NOMO-1 treated with DMSO at 0.1 percent for 48 hours (cell line): ENCODE results near the gene PLEKHD1.

Experiments
- DNase-seq: peaks from one replicate; lab custom pipeline; 2025; ENCODE audit not compliant: unreplicated experiment; lab: John Stamatoyannopoulos, UW

PLEKHD1 gene

DNA sequence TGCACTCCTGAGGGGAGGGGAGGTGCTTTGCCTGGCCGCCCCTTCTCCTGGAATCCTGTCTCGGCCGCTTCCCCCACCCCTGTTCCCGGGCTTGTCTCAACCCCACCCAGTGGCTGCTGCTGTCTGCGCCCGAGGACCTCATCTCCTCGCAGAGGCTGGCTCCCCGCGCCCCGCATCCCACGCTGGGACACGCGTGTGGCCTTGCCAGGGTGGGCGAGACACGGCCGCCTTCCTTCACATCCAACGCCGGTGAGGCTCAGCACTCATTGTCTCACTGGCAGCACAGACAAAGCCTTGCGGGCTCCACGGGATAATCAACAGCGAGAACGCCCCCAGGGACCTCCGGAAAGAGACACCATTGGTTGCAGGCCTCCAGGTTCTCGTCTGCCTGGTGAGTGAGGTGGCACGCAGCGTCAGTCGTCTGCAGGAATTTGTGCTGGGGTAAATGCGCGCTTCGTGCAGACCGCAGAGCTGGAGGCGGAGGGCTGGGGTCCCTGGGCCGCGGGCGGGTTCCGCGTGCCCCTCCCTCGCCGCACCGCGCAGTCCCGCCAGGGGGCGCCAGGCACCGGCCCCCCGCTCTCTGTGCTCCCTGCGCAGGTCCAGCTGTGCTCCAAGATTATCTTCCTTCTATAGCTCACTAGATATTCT, 63.3 kb downstream of the PLEKHD1 start:
- DNase-seq: no peak

DNA sequence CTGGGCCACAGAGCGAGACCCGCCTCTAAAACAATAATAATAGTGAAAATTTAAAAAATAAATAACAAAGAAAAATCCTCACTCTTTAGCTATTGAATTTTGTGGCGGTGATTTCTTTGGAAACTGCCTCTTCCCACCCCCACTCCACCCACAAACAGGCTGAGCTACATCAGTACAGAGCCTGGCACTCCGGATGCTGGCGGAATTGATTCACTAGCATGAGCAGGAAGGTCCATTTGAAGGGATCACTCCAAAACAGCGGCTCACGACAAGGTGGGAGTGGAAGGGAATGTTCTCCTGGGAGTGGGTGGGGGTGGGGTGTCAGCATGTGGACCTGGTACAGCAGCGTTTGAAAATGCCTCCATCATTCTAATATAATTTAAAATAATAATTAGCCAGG, 64.0 kb downstream of the PLEKHD1 start:
- no peak for DNase-seq

DNA sequence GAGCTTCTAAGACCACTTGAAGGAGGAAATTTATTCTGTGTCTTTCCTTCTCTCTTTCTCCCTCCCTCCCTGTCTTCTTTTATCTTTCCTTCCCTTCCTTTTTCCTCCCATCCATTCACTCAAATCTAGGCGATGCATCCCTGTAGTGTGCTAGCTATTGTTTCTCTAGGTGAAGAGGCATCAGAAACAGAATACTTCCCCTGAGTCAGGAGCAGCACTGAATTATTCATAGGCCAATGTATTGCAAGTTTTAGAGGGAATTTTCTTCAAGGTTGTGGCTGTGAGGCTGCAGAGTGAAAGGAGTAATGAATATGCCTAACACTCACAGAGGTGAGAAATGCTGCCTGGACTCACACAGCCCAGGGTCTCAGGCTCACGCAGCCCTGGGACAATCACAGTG, 67.0 kb downstream of the PLEKHD1 start:
- DNase-seq: no peak

DNA sequence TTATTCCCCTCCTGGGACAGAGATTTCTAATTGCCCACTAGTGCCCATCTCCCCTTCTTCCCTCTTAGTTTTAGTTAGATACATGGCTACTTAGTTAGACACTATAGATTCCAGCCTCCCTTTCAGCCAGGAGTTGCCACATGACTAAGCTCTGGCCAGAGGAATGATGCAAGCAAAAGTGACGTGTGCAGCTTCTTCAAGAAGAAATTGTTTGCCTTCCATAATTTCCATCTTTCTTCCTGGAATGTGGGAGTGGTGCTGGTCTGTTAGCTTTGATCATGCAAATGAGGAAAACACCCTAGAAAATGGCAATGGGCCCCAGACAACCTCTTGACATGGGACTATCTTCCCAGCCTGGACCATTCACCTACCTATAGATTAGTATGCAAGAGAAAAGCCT, 68.7 kb downstream of the PLEKHD1 start:
- DNase-seq: peak; percentile 21

DNA sequence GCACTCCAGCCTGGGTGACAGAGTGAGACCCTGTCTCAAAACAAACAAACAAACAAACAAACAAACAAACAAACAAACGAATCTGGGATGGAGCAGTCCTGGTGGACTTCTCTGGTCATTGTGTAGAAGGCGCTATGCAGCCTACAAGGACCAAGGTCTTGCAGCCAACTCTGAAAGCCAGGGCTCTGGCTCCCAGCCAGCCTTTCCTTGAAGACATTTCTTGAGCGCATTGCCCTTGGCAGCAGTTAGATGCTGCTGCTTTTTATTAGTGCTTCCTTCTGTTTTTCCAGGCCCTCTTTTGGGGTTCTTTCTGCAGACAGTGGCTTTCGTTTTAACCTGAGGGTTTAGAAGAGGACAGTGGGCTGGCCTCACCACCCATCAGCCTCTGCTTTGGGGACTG, 70.0 kb downstream of the PLEKHD1 start:
- no peak for DNase-seq

DNA sequence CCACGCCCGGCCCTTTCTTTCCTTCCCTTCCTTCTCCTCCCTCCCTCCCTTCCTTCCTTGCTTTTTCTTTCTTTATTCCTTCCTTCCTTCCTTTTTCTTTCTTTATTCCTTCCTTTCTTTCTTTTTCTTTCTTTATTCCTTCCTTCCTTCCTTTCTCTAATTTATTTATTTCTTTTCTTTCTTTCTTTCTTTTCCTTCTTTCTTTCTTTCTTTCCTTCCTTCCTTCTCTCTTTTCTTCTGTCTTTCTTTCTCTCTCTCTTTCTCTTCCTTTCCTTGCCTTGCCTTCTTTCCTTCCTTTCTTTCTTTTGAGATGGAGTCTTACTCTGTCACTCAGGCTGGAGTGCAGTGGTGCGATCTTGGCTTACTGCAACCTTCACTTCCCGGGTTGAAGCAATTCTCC, 74.2 kb downstream of the PLEKHD1 start:
- DNase-seq: no peak

DNA sequence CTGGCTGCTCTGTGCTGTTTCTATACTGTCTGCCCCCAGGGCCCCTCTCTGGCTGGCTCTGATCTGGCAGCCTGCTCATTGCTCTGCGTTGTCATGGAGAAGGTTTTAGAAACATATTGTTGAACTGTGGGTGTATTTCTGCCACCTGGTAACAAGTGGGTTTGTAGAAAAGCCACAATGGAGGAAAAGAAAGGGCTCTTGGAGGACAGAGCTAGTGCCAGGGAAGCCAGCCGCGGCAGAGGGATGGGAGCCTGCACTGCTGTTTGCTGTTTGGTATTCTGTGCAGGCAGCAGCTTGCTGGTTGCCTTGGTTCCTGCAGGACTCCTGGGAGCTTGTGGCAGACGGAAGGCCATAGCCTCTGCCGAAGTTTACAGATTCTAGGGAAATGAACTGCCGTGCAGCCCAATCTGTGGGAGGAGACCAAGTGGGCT, 75.1 kb downstream of the PLEKHD1 start:
- DNase-seq: no peak

DNA sequence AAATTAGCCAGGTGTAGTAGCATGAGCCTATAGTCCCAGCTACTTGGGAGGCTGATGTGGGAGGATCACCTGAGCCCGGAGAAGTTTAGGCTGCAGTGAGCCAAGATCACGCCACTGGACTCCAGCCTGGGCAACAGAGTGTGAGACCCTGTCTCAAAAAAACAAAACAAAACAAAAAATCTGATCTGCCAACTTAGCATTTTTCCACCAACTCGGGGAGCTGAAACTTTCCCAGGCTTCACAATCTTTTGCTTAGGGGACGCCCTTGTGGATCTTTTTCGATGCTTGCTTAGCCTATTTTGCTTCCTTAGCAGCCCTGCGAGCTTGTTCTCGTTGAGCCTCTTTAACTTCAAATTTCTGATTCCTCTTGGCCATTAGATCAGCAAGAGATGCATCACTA, 76.3 kb downstream of the PLEKHD1 start:
- no peak for DNase-seq

DNA sequence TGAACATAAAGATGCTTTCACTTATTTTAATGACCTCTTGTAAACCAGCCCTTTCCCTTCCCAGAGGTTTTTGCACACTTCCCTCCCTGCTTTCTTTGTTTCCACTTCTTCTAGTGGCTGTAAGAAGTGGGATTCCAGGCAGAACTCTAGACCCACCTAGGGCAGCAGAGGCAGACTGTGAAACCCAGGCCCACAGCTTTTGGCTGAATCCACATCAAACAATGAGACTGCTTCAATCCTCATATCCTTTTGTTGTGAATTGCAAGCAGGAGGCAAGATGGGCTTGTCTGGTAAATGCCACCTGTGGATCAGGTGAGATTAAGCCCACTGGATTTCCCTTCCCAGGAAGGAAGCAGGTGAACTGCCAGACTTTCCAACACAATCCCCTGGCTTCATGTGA, 77.4 kb downstream of the PLEKHD1 start:
- DNase-seq: no peak

DNA sequence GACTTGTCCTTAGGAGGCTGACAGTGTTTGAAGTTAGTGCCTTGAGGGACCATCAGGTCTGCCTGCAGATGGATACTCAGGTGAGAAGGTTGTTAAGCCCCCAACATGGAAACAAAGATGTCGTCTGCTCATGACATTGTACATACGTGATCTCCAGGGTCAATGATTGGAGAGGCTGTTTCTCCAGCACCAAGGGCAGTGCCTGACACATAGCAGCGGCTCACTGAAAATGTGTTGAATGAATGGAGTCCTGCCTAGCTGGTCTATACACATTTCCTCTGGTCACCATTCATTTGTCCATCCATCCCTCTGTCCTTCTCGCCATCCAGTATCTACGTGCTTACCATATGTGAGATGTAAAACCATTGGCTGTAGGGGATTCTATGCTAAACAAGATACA, 83.0 kb downstream of the PLEKHD1 start:
- no peak for DNase-seq

DNA sequence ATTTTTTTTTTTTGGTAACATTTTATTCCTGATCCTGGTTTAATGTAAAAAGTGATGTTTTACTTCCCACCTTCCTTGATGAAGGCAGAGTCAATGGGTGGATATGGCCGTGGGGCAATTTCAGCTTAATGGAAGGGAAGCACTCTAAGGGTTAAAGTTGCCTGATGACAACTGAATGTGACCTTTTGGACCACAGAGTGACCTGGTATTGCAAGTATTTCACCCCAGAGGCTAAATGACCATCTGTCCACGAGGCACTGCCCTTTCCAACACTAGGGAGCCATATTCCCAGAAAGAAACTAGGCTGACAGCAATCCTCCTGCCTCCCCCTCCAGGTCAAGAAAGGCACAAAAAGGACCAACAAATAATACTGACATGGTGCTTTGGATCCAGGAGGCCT, 85.3 kb downstream of the PLEKHD1 start:
- DNase-seq: no peak

DNA sequence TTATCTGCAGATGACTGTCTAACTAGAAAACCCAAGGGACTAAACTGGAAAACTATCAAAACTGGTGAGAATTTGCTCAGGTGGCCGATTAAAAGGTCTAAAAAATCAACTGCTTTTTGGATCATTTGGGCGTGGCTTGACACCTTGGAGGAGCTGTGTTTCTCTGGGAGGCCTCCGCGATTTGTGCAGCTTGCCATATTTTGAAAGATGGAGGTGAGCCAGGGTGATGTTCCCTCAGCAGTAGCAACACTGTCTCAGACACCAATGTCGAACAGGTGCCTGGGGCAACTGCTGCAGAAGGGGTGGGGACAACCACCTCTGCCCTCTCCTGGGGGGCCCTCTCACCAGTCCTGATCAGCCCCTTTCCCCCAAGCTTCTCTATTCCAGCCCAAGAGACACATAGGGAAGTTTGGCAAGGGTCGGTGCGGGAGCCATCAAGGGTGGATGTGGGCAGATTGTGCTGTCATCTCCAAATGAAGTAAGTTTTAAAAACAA, 86.4 kb downstream of the PLEKHD1 start:
- DNase-seq: no peak

DNA sequence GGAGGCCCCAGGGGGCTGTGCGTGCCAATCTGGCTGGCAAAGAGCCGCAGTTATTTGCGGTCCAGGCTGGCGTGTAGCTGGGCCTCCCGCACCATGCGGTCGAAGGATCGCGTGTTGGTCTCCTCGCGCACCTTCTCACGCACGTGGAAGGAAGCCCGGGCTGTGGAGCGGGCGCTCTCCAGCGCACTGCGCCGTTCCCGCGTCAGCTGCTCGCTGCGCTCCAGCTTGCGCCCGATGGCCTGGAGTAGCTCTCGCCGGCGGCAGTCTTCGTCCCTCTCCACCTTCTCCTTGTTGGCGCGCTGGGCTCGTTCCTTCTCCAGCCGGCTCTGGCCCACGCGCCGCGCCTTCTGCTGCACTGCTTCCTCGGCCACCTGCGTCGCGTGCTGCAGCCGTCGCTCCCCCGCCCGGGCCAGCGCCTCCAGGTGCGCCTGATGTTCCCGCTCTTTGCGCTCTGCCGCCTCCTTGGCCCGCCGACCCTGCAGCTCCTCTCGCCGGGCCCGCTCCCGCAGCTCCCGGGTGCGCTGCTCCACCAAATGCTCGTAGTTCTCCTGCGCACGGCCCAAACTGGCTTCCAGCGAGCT, 87.0 kb downstream of the PLEKHD1 start:
- no peak for DNase-seq

DNA sequence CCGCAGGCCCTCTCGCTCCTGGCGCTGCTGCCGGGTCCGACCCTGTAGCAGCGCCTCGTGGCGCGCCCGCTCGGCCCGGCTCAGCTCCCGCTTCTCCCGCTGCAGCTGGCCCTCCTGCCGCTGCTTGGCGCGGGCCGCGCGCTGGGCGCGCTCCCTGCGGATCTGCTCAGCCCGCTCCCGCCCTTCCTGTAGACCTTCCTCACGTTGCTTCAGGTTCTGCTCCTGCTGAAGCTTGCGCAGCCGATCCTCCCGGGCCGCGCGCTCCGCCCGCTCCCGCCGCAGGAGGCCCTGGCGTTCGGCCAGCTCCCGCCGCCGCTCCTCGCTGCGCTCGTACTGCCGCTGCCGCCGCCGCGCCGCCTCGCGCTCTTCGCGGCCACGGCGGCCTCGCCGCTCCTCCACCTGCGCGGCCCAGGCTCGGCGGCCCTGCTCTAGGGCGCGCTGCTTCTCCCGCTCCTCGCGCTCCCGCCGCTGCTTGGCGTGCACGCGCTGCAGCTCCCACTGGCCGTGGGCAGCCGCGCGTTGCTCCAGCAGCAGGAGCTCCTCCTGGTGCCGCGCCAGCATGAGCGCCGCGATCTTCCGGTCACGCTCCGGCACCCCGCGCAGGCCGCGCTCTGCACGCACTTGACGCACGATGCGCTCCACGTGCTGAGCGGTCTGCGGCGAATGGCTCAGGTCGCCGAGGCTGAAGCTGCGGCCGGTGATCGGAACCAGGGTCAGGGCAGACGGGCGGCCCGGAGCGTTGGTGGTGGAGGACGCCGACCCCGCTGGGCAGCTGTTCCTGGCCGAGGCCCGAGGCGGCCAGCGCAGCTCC, 87.7 kb downstream of the PLEKHD1 start:
- DNase-seq: no peak

DNA sequence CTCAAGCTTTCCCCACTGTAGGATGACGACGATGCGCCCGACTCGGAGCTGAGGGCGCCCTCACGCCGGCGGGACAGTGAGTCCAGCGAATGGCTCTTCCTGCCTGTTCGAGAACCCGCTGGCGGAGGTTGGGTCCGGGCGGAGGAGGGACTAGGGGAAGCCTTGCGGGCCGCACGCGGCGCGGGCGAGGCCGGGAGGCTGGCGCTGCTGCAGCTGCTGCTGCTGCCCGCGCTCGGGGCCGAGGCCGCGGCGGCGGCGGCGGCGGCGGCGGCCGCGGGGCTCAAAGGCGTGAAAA, 88.3 kb downstream of the PLEKHD1 start:
- no peak for DNase-seq

DNA sequence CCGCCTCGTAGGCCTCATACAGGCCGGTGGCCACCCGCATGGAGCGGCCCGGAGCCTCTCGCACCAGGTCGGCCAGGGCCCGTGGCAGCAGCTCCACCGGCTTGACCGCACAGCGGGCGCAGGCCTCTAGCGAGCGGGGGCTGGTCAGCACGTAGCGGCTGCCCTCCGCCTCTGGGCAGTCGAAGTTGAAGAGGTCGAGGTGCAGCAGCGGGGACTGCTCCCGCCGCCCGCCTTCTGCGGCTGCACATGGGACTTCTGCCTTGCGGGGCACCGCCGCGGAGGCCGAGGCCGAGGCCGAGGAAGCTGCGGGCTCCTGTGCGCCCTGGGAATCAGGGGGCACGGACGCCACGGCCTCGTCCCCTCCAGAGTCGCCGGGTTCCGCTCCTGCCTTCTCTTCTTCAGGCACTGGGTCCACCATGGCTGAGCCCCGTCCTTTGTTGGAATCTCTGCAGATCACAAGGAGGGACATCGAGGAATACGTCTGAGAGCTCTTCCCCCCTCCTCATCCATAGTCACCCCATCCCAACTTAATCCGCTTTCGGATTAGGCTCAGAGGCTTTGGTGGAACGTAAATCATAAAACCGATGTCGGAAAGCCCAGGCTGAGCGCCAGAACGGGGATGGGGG, 88.8 kb downstream of the PLEKHD1 start:
- DNase-seq: no peak

DNA sequence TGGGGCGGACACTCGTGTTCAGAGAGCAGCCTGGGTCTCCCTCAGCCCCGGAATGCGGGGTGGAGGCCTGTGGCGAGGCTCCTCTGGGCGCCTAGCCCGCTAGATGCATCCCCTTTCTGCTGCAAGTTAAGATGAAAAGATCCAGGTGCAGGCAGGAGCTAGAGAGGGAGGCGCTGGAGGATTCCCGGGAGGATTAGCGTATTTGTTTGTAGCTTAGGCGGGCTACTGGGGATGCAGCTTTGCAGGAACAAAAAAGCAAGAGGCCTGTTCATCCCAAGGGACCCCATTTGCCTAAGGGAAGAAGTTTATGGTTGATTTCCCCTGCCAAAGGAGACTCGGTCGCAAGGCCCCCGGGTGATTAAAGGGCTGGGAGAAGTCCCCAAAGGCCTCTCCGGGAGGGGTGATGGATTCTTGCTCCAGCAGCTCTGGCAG, 89.3 kb downstream of the PLEKHD1 start:
- no peak for DNase-seq

DNA sequence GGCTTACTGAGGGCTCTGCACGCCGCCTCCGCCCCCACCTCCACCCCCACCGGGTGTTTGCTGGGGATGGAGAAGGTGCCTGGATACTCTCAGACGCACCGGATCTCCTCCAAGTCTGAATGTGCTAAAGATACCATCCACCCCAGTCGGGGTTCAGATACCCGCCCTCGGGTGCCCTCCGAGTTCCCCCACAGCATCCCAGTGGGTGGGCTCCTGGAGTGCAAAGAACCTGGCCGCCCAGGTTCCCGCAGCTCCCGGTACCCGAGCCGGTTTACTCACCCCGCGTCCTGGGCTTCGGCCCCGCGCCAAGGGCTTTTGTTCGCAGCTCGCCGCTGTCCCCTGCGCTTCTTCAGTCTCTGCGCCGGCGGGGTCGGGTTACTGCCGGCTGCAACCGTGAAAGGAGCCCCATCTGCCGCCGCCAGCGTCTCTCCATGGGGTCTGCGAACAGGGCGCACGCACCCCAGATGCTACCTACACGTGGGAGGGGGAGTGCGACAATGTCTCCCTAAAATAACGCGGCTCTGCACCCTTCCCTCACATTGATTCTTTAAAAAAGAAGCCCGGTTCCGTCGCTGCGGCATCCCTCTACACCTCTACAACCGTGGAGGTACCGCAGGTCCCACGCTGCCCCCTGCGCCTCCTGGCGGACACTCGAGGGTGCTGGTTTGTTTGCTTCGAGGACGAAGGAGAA, 89.9 kb downstream of the PLEKHD1 start, which contains the start of gene CCDC177:
CCDC177 (minus strand) TSS at position 609 of the 691 bp plus-strand sequence. CDS start 1,249 bp downstream, outside the sequence.
- DNase-seq: no peak

DNA sequence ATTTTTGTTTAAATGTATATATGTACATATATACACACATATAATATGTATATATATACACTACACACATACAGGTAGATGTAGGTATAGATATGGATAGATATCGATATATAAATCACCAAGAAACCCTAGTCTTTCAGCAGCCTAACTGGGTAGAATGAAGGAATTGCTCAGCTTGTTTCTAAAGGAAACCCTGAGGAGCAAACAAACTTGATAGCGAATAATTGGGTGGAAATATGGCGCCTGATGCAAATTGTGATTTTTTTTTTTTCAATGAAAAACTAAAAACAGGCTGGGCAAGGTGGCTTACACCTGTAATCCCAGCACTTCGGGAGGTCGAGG, 90.4 kb downstream of the PLEKHD1 start:
- no peak for DNase-seq

DNA sequence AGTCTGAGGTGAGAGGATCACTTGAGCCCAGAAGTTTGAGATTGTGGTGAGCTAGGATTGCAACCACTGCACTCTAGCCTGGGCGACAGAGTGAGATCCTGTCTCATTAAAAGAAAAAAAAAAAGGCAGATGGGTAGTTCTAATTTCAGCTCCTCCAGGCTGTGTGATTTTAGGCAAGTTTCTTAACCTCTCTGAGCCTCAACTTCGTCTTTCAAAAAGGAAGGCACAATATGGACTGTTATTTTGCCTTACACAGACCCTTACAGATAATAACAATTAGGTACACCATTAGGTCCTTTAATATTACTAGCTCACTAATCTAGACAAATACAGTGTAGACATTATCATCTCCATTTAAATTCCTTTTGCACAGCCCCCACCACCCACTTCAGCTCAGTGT, 94.9 kb downstream of the PLEKHD1 start:
- DNase-seq: no peak

DNA sequence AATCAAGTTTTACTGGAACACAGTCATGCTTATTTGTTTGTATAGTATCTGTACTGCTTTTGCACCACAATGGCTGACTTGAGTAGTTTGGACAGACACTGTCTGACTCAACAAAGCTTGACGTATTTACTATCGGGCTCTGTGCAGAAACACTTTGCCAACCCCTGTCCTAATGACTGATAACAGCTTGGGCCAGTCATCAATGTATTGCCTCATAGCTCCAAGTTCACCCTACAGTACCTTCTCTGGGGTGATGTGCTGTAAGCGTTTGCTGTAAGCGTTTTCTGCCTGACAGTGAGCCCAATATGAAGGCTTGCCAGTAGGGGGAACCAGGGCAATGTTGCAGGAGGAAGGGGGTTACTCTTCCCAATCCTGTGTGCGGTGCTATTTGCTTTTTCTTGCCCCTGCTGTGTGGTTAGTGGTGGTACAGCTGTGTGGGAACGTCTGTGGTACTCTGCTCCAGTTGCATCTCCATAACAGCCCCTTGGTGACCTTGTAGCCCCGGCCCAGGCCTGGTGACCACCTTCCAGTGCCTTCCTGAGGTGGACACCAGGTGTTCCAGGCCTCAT, 95.6 kb downstream of the PLEKHD1 start:
- peak; percentile 60 for DNase-seq
